Psoas muscle (tissue), 8 donors: ENCODE results near the gene MIOX. TPM values are rescaled to one million over a fixed set of nuclear protein-coding genes. Genes with fewer than 3 reads are reported as not detected.

Experiments used
- ATAC-seq, 4 donors: fragments of 200-7000 bp; cut with Tn5 transposase; one replicate each; pipeline ENCODE4 v1.9.1; 2020; ENCODE audit warnings: moderate library complexity in 3 of 4, mild to moderate bottlenecking in 2 of 4
- DNase-seq, 2 donors: peaks; one replicate each; pipeline ENCODE4 v3.0.0-alpha.2; 2020
- H3K27ac ChIP-seq: fragments of 200-600 bp; one replicate; pipeline ENCODE4 v1.8.0; 2022
- H3K27me3 ChIP-seq, 3 donors: fragments of 200-600 bp in 1 of 3; one replicate each; pipeline versions ENCODE4 v1.6.1 to v1.8.0; 2013 to 2022; ENCODE audit warnings: low read length in 2 of 3, mild to moderate bottlenecking in 2 of 3, moderate library complexity in 1 of 3; ENCODE audit not compliant: insufficient read depth in 3 of 3
- H3K36me3 ChIP-seq, 2 donors: fragments of 200-600 bp in 1 of 2; one replicate each; pipeline versions ENCODE4 v1.6.1 to v1.8.0; 2013 to 2022; ENCODE audit warnings: low read depth in 1 of 2, mild to moderate bottlenecking in 1 of 2, moderate library complexity in 1 of 2; ENCODE audit not compliant: insufficient read depth in 1 of 2
- H3K4me1 ChIP-seq: fragments of 200-600 bp; one replicate; pipeline ENCODE4 v1.8.0; 2022
- H3K4me3 ChIP-seq: fragments of 200-600 bp; one replicate; pipeline ENCODE4 v1.8.0; 2022; ENCODE audit warnings: mild to moderate bottlenecking
- H3K9me3 ChIP-seq: fragments of 200-600 bp; one replicate; pipeline ENCODE4 v1.8.0; 2022
- CTCF ChIP-seq: fragments of 200-600 bp; IDR thresholded peaks from one replicate; pipeline ENCODE4 v1.8.0; 2022; ENCODE audit warnings: antibody characterized with exemption
- WGBS, 3 donors: extraction: QIAGEN DNeasy Blood & Tissue Kit; methylation state at CpG; one replicate each; pipeline versions ENCODE4 v1.1.6 to v1.1.7; 2013; 5-methylcytosine and 5-hydroxymethylcytosine counted together
- intact Hi-C, 2 donors: fragments of 100-400 bp; cut with DNase I; formaldehyde crosslinking; loops; one replicate each; pipeline versions ENCODE4 v1.11.0 to v1.14.2; 2022
- polyA plus RNA-seq, 3 donors: library from polyadenylated mRNA; stranded (reverse); fragments of 200-250 nt; gene quantifications; one replicate each; pipeline ENCODE4 v1.2.3, GENCODE V29; 2013
- total RNA-seq, 4 donors: library from RNA; stranded (reverse); fragmentation: NEBNext Ultra II Directional in 2 of 4; extraction: Animal tissue kit (Norgen Biotek cat#: 25700) in 2 of 4; gene quantifications; one replicate each; pipeline versions ENCODE4 v1.2.1 to v1.2.4, GENCODE V29; 2021 to 2023
- donor health status: healthy with polysubstance abuse.
- donor health status: DM: no; HTN: no; CAD: no; lungs with moderate emphysema.
- donor health status: Bipolar disorder and iron deficiency.
- donor health status: healthy.
- donor health status: DM: yes; HTN: yes; CAD: no.
- donor health status: DM: no; HTN: no; CAD: no.
- donor health status: DM: no; HTN: no; CAD: no.
- donor health status: DM: yes; HTN: yes; CAD: no.

Gene MIOX
- total and polyA plus RNA-seq, 7 donors, result not detected

GRCh38 chr22:50483106-50483505 lies 3.6 kb upstream of the MIOX start:
- intact Hi-C loops, result no loop called here
- 58 to 68% (median 65%) methylated on average over 8 to 10 of the region's 10 CpGs for WGBS, 3 donors
- no peak for TF ChIP-seq CTCF
- H3K36me3 ChIP-seq, result no peaks in the 10 kb centered on the region
- no peaks in the 10 kb centered on the region for H3K9me3 ChIP-seq
- H3K27ac ChIP-seq, result no peak overlapping the region
- no peak overlapping the region for H3K4me3 ChIP-seq
- DNase-seq (no peak), ATAC-seq (no peak)
- H3K4me1 ChIP-seq, result peaks cover 4% of the 10 kb centered on the region
- peaks cover 0 to 66% (median 26%) of the 10 kb centered on the region in 3 donors for H3K27me3 ChIP-seq

GRCh38 chr22:50483556-50483955 lies 3.1 kb upstream of the MIOX start:
- H3K4me3 ChIP-seq, result no peak overlapping the region
- no peak for DNase-seq
- no peaks in the 10 kb centered on the region for H3K36me3 ChIP-seq
- H3K4me1 ChIP-seq, result peaks cover 4% of the 10 kb centered on the region
- WGBS, 3 donors, result 82 to 85% (median 83%) methylated on average over 8 of the region's 8 CpGs
- H3K27ac ChIP-seq, result no peak overlapping the region
- H3K27me3 ChIP-seq, result peaks cover 0 to 66% (median 25%) of the 10 kb centered on the region in 3 donors
- no peak for ATAC-seq
- intact Hi-C loops, result no loop called here
- no peaks in the 10 kb centered on the region for H3K9me3 ChIP-seq
- TF ChIP-seq CTCF, result no peak

- Histone ChIP-seq H3K36me3 (no peaks in the 10 kb centered on the region), H3K4me1 (peaks cover 4% of the 10 kb centered on the region), H3K27ac (no peak overlapping the region), H3K27me3 (peaks cover 0 to 65% (median 22%) of the 10 kb centered on the region in 3 donors), H3K4me3 (no peak overlapping the region), H3K9me3 (no peaks in the 10 kb centered on the region)
- no peak for ATAC-seq
- 80 to 84% (median 81%) methylated on average over 29 to 31 of the region's 31 CpGs for WGBS, 3 donors
- intact Hi-C loops, result no loop called here
- TF ChIP-seq CTCF, result no peak
- DNase-seq, result no peak
Measured at GRCh38 chr22:50483977-50484853, 2.4 kb upstream of the MIOX start.

- Histone ChIP-seq H3K9me3 (no peaks in the 10 kb centered on the region), H3K4me1 (peaks cover 4% of the 10 kb centered on the region), H3K36me3 (no peaks in the 10 kb centered on the region), H3K4me3 (no peak overlapping the region), H3K27me3 (peaks cover 0 to 52% (median 19%) of the 10 kb centered on the region in 3 donors), H3K27ac (no peak overlapping the region)
- no peak for DNase-seq
- no peak for ATAC-seq
- WGBS, 3 donors, result 54 to 64% (median 55%) methylated on average over 29 of the region's 29 CpGs
- no peak for TF ChIP-seq CTCF
- intact Hi-C loops, result no loop called here
Measured at GRCh38 chr22:50485221-50486131, 1.2 kb upstream of the MIOX start.
